Liver (tissue), 3 donors: ENCODE data around the gene TRIP6.

Experiments
- EGR1 ChIP-seq, 2 donors: IDR thresholded peaks; 2 replicates each; pipeline ENCODE4 v1.6.1; 2016 to 2018; ENCODE audit warnings: antibody characterized with exemption in 2 of 2, low read depth in 2 of 2
- GABPA ChIP-seq, 2 donors: IDR thresholded peaks in 1 of 2; conservative IDR thresholded peaks in 1 of 2; 2 replicates each; pipeline ENCODE4 v1.6.1; 2016; ENCODE audit warnings: antibody characterized with exemption in 2 of 2, mild to moderate bottlenecking in 1 of 2, moderate library complexity in 1 of 2
- JUND ChIP-seq, 2 donors: IDR thresholded peaks; 2 replicates each; pipeline ENCODE4 v1.6.1; 2016; ENCODE audit warnings: antibody characterized with exemption in 2 of 2
- RAD21 ChIP-seq, 2 donors: IDR thresholded peaks; 2 replicates each; pipeline ENCODE4 v1.6.1; 2016; ENCODE audit warnings: antibody characterized with exemption in 2 of 2, mild to moderate bottlenecking in 2 of 2
- RXRA ChIP-seq, 2 donors: IDR thresholded peaks; 2 replicates each; pipeline ENCODE4 v1.6.1; 2017 to 2018; ENCODE audit warnings: antibody characterized with exemption in 2 of 2, mild to moderate bottlenecking in 1 of 2
- TAF1 ChIP-seq: conservative IDR thresholded peaks from 2 replicates; pipeline ENCODE4 v1.6.1; 2016; ENCODE audit warnings: antibody characterized with exemption, mild to moderate bottlenecking
- YY1 ChIP-seq: IDR thresholded peaks from 2 replicates; pipeline ENCODE4 v1.6.1; 2016; ENCODE audit warnings: antibody characterized with exemption, mild to moderate bottlenecking
- TF ChIP-seq, protein P1 (sequence below): fragments of 150-350 bp; IDR thresholded peaks from 2 replicates; pipeline ENCODE4 v1.5.1; 2017; ENCODE audit warnings: improper control_type of control experiment, low read depth, low read length; ENCODE audit not compliant: missing input control
- TF ChIP-seq, protein P2 (sequence below): IDR thresholded peaks from 2 replicates; pipeline ENCODE4 v1.6.1; 2016; ENCODE audit warnings: antibody characterized with exemption, mild to moderate bottlenecking
- TF ChIP-seq, protein P3 (sequence below): IDR thresholded peaks from 2 replicates; pipeline ENCODE4 v1.6.1; 2016; ENCODE audit warnings: antibody characterized with exemption
- TF ChIP-seq, protein P4 (sequence below): IDR thresholded peaks from 2 replicates; pipeline ENCODE4 v1.6.1; 2016; ENCODE audit warnings: antibody characterized with exemption
- donor health status: healthy.
- donor health status: healthy.

DNA sequence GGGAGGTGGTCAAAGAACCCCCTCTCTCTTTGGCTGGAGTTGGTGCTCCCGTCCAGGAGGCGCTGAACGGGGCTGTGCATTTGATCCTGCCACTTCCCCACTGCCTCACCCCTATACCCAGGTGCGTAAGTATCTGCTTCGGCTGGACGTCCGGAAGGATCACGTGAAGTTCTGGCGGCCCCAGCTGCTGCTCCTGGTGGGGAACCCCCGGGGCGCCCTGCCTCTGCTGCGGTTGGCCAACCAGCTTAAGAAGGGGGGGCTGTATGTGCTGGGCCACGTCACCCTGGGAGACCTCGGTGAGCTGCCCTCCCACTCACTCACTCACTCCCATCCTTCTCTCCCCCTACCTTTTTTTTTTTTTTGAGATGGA is 5.6 kb upstream of the TRIP6 start:
- TF ChIP-seq, protein P1, sequence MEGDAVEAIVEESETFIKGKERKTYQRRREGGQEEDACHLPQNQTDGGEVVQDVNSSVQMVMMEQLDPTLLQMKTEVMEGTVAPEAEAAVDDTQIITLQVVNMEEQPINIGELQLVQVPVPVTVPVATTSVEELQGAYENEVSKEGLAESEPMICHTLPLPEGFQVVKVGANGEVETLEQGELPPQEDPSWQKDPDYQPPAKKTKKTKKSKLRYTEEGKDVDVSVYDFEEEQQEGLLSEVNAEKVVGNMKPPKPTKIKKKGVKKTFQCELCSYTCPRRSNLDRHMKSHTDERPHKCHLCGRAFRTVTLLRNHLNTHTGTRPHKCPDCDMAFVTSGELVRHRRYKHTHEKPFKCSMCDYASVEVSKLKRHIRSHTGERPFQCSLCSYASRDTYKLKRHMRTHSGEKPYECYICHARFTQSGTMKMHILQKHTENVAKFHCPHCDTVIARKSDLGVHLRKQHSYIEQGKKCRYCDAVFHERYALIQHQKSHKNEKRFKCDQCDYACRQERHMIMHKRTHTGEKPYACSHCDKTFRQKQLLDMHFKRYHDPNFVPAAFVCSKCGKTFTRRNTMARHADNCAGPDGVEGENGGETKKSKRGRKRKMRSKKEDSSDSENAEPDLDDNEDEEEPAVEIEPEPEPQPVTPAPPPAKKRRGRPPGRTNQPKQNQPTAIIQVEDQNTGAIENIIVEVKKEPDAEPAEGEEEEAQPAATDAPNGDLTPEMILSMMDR, result no peak
- TF ChIP-seq JUND (IDR thresholded peaks at IDR 0.05) (no peak), TAF1 (no peak), RAD21 (IDR thresholded peaks at IDR 0.05) (no peak), EGR1 (IDR thresholded peaks at IDR 0.05; ENCODE audit: low read depth in 2 of 2) (no peak), RXRA (IDR thresholded peaks at IDR 0.05) (no peak), GABPA (IDR thresholded peaks at IDR 0.05 in 1 of 2, conservative IDR thresholded peaks at IDR 0.05 in 1 of 2) (no peak), YY1 (no peak)
- TF ChIP-seq, protein P2, sequence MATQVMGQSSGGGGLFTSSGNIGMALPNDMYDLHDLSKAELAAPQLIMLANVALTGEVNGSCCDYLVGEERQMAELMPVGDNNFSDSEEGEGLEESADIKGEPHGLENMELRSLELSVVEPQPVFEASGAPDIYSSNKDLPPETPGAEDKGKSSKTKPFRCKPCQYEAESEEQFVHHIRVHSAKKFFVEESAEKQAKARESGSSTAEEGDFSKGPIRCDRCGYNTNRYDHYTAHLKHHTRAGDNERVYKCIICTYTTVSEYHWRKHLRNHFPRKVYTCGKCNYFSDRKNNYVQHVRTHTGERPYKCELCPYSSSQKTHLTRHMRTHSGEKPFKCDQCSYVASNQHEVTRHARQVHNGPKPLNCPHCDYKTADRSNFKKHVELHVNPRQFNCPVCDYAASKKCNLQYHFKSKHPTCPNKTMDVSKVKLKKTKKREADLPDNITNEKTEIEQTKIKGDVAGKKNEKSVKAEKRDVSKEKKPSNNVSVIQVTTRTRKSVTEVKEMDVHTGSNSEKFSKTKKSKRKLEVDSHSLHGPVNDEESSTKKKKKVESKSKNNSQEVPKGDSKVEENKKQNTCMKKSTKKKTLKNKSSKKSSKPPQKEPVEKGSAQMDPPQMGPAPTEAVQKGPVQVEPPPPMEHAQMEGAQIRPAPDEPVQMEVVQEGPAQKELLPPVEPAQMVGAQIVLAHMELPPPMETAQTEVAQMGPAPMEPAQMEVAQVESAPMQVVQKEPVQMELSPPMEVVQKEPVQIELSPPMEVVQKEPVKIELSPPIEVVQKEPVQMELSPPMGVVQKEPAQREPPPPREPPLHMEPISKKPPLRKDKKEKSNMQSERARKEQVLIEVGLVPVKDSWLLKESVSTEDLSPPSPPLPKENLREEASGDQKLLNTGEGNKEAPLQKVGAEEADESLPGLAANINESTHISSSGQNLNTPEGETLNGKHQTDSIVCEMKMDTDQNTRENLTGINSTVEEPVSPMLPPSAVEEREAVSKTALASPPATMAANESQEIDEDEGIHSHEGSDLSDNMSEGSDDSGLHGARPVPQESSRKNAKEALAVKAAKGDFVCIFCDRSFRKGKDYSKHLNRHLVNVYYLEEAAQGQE, result no peak
- TF ChIP-seq, protein P3, sequence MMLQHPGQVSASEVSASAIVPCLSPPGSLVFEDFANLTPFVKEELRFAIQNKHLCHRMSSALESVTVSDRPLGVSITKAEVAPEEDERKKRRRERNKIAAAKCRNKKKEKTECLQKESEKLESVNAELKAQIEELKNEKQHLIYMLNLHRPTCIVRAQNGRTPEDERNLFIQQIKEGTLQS, result no peak
- TF ChIP-seq, protein P4, sequence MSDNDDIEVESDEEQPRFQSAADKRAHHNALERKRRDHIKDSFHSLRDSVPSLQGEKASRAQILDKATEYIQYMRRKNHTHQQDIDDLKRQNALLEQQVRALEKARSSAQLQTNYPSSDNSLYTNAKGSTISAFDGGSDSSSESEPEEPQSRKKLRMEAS, result no peak
